WTC11 (cell line): ENCODE data around the gene PBX3. TPM values are rescaled to one million over a fixed set of nuclear protein-coding genes. Genes with fewer than 3 reads are reported as not detected.

Experiments
- ATAC-seq: fragments of 200-7000 bp; cut with Tn5 transposase; 2 replicates; pipeline ENCODE4 v1.10.0; 2021; ENCODE audit warnings: mild to moderate bottlenecking, moderate library complexity
- CTCF ChIA-PET: fragments of 300-600 bp; sonication (Branson Sonifier 250); formaldehyde crosslinking; loops from one replicate; lab custom pipeline; 2021; ENCODE audit warnings: antibody characterized with exemption; lab: Charles Lee
- POLR2A ChIA-PET: fragments of 350-600 bp; sonication (Branson Sonifier 250); formaldehyde crosslinking; loops from one replicate; lab custom pipeline; 2021; ENCODE audit warnings: antibody characterized with exemption; lab: Charles Lee
- DNase-seq: peaks from one replicate; pipeline ENCODE4 v3.0.0; 2021; ENCODE audit warnings: low spot score
- H3K27ac Mint-ChIP-seq: 2 replicates; pipeline ENCODE4 v1.8.0; 2021; ENCODE audit warnings: mixed read lengths
- H3K27me3 Mint-ChIP-seq: 2 replicates; pipeline ENCODE4 v1.8.0; 2021; ENCODE audit warnings: low read depth, mild to moderate bottlenecking, moderate library complexity, mixed read lengths
- H3K36me3 Mint-ChIP-seq: 2 replicates; pipeline ENCODE4 v1.8.0; 2021; ENCODE audit warnings: mixed read lengths
- H3K4me1 Mint-ChIP-seq: 2 replicates; pipeline ENCODE4 v1.8.0; 2022; ENCODE audit warnings: mixed read lengths
- H3K4me3 Mint-ChIP-seq: 2 replicates; pipeline ENCODE4 v1.8.0; 2021; ENCODE audit warnings: mild to moderate bottlenecking, moderate library complexity, mixed read lengths
- H3K9me3 Mint-ChIP-seq: 2 replicates; pipeline ENCODE4 v1.8.0; 2021; ENCODE audit warnings: mixed read lengths
- ATF3 ChIP-seq: sonication (generic); formaldehyde crosslinking; conservative IDR thresholded peaks from 2 replicates; pipeline ENCODE4 v1.8.1; 2022; ENCODE audit warnings: mild to moderate bottlenecking, missing genetic modification reagents
- ATF6 ChIP-seq: sonication (generic); formaldehyde crosslinking; IDR thresholded peaks from 2 replicates; pipeline ENCODE4 v1.8.1; 2023; ENCODE audit warnings: mild to moderate bottlenecking, missing genetic modification reagents
- CDX4 ChIP-seq: fragments of 250-450 bp; sonication (Bioruptor Pico); IDR thresholded peaks from 2 replicates; pipeline ENCODE4 v1.9.0; 2021; ENCODE audit warnings: moderate library complexity, mild to moderate bottlenecking, inconsistent platforms, borderline replicate concordance
- CREM ChIP-seq: sonication (generic); formaldehyde crosslinking; IDR thresholded peaks from 2 replicates; pipeline ENCODE4 v1.8.1; 2022; ENCODE audit warnings: mild to moderate bottlenecking, missing genetic modification reagents, moderate library complexity
- CTCF ChIP-seq: fragments of 200-600 bp; IDR thresholded peaks from 2 replicates; pipeline ENCODE4 v1.8.0; 2022; ENCODE audit warnings: antibody characterized with exemption
- ESRRA ChIP-seq: sonication (generic); formaldehyde crosslinking; IDR thresholded peaks from 2 replicates; pipeline ENCODE4 v1.8.1; 2022; ENCODE audit warnings: mild to moderate bottlenecking, missing genetic modification reagents, borderline replicate concordance
- FOXK1 ChIP-seq: sonication (generic); formaldehyde crosslinking; IDR thresholded peaks from 2 replicates; pipeline ENCODE4 v1.8.0; 2022; ENCODE audit warnings: mild to moderate bottlenecking, moderate library complexity, missing genetic modification reagents
- GABPB1 ChIP-seq: sonication (generic); formaldehyde crosslinking; IDR thresholded peaks from 2 replicates; pipeline ENCODE4 v1.8.1; 2023; ENCODE audit warnings: mild to moderate bottlenecking, missing genetic modification reagents
- HMGA2 ChIP-seq: fragments of 250-450 bp; sonication (Bioruptor Pico); IDR thresholded peaks from 2 replicates; pipeline ENCODE4 v1.4.0; 2021; ENCODE audit warnings: mild to moderate bottlenecking, moderate library complexity
- NR2C2 ChIP-seq: sonication (generic); formaldehyde crosslinking; IDR thresholded peaks from 2 replicates; pipeline ENCODE4 v1.8.0; 2022; ENCODE audit warnings: mild to moderate bottlenecking, missing genetic modification reagents
- TCF7 ChIP-seq: sonication (generic); formaldehyde crosslinking; IDR thresholded peaks from 2 replicates; pipeline ENCODE4 v1.8.0; 2022; ENCODE audit warnings: mild to moderate bottlenecking, low read depth, missing genetic modification reagents, moderate library complexity
- ZBTB43 ChIP-seq: sonication (generic); formaldehyde crosslinking; IDR thresholded peaks from 2 replicates; pipeline ENCODE4 v1.8.1; 2023; ENCODE audit warnings: mild to moderate bottlenecking, missing genetic modification reagents
- ZNF416 ChIP-seq: fragments of 250-450 bp; sonication (Bioruptor Pico); IDR thresholded peaks from 2 replicates; pipeline ENCODE4 v1.9.0; 2021; ENCODE audit warnings: mild to moderate bottlenecking, inconsistent platforms
- total RNA-seq: library from RNA; stranded (reverse); gene quantifications from 3 replicates; pipeline ENCODE4 v1.2.3, GENCODE V29; 2021
- TF ChIP-seq, protein P1 (sequence below): sonication (generic); formaldehyde crosslinking; IDR thresholded peaks from 2 replicates; pipeline ENCODE4 v1.8.0; 2023; ENCODE audit warnings: missing genetic modification reagents

PBX3 gene
- total RNA-seq, 1 experiment from 2014 or later, result 48.5 TPM

GRCh38 chr9:125856331-125856730 lies 109.2 kb downstream of the PBX3 start:
- Mint-ChIP-seq H3K36me3 (peaks cover 6% of the 10 kb centered on the region; the same call in 1 of the 2 replicates), H3K27me3 (no peaks in the 10 kb centered on the region), H3K27ac (no peak overlapping the region), H3K4me1 (peaks cover 3% of the 10 kb centered on the region; the same call in 1 of the 2 replicates), H3K9me3 (peaks cover 8% of the 10 kb centered on the region), H3K4me3 (no peak overlapping the region)
- CTCF ChIA-PET, result no interaction called here
- POLR2A ChIA-PET, result no interaction called here
- DNase-seq (no peak), ATAC-seq (no peak)
- TF ChIP-seq CDX4 (no peak), ZBTB43 (CRISPR knock-in tag) (no peak), GABPB1 (CRISPR knock-in tag) (no peak)

GRCh38 chr9:125861405-125862058 lies 114.4 kb downstream of the PBX3 start:
- H3K36me3 Mint-ChIP-seq, result peaks cover 11% of the 10 kb centered on the region; the same call in 1 of the 2 replicates
- H3K27ac Mint-ChIP-seq, result no peak overlapping the region
- no peaks in the 10 kb centered on the region for H3K27me3 Mint-ChIP-seq

DNA sequence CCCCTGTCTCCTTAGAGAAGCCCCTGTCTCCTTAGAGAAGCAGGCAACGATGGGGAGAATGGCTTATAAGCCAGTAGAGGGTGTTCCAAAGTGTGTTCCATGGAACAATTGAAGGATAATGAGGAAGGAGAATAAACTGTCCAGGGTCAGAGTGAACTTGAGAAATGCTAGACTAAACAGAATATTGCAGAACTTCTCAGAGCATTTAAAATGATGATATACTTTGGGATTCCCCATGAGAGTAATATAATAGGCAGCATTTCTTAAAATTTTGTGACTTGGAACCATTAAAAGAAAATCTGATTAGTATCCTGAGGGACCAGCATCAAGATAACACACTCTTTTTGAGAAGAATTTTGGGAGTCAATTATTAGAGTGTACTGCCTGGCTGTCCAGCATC lies 116.8 kb downstream of the PBX3 start:
- ChIA-PET CTCF (no interaction called here), POLR2A (no interaction called here)
- ATAC-seq, result no peak
- Mint-ChIP-seq H3K27me3 (no peaks in the 10 kb centered on the region), H3K27ac (no peak overlapping the region), H3K4me1 (peaks cover 12% of the 10 kb centered on the region; the same call in 1 of the 2 replicates), H3K36me3 (peaks cover 11% of the 10 kb centered on the region; the same call in 1 of the 2 replicates), H3K4me3 (no peak overlapping the region), H3K9me3 (peaks cover 13% of the 10 kb centered on the region)
- TF ChIP-seq, protein P1, sequence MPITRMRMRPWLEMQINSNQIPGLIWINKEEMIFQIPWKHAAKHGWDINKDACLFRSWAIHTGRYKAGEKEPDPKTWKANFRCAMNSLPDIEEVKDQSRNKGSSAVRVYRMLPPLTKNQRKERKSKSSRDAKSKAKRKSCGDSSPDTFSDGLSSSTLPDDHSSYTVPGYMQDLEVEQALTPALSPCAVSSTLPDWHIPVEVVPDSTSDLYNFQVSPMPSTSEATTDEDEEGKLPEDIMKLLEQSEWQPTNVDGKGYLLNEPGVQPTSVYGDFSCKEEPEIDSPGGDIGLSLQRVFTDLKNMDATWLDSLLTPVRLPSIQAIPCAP (CRISPR knock-in tag), result no peak
- TF ChIP-seq NR2C2 (no peak), TCF7 (CRISPR knock-in tag) (no peak), ATF6 (no peak), ESRRA (CRISPR knock-in tag) (no peak), ZBTB43 (CRISPR knock-in tag) (no peak), FOXK1 (CRISPR knock-in tag) (no peak), GABPB1 (CRISPR knock-in tag) (no peak)
- DNase-seq, result no peak

More at GRCh38 chr9:125861405-125862058, 114.4 kb downstream of the PBX3 start:
- ChIA-PET POLR2A (no interaction called here), CTCF (no interaction called here)
- TF ChIP-seq HMGA2 (CRISPR knock-in tag), result no peak
- TF ChIP-seq CTCF, result no peak
- TF ChIP-seq ZNF416 (CRISPR knock-in tag), result no peak
- no peak for TF ChIP-seq CREM
- TF ChIP-seq ATF3 (CRISPR knock-in tag), result no peak
- Mint-ChIP-seq H3K9me3 (peaks cover 13% of the 10 kb centered on the region), H3K4me1 (peaks cover 12% of the 10 kb centered on the region; the same call in 1 of the 2 replicates), H3K4me3 (no peak overlapping the region)
- ATAC-seq (no peak), DNase-seq (no peak)
